Tibial nerve (tissue), 4 donors: ENCODE results near the gene GALNT18. TPM values are rescaled to one million over a fixed set of nuclear protein-coding genes. Genes with fewer than 3 reads are reported as not detected.

Experiments used
- DNase-seq, 2 donors: peaks; one replicate each; pipeline ENCODE4 v3.0.0-alpha.2; 2019; ENCODE audit warnings: low spot score in 2 of 2
- H3K27ac ChIP-seq, 4 donors: fragments of 200-600 bp; sonication (generic) in 3 of 4; one replicate each; pipeline ENCODE4 v1.5.1; 2017 to 2019; ENCODE audit warnings: mild to moderate bottlenecking in 1 of 4
- H3K27me3 ChIP-seq, 2 donors: fragments of 200-600 bp; sonication (generic) in 1 of 2; one replicate each; pipeline versions ENCODE4 v1.5.1 to v1.6.0; 2017 to 2019
- H3K36me3 ChIP-seq, 3 donors: fragments of 200-600 bp; sonication (generic); one replicate each; pipeline ENCODE4 v1.5.1; 2018 to 2019
- H3K4me1 ChIP-seq, 4 donors: fragments of 200-600 bp; sonication (generic) in 3 of 4; one replicate each; pipeline ENCODE4 v1.5.1; 2017 to 2019
- H3K4me3 ChIP-seq, 4 donors: fragments of 200-600 bp; sonication (generic) in 3 of 4; one replicate each; pipeline ENCODE4 v1.5.1; 2017 to 2019; ENCODE audit warnings: mild to moderate bottlenecking in 1 of 4, moderate library complexity in 1 of 4
- H3K9me3 ChIP-seq, 4 donors: fragments of 200-600 bp; sonication (generic) in 3 of 4; one replicate each; pipeline ENCODE4 v1.5.1; 2017 to 2019
- CTCF ChIP-seq, 5 experiments: fragments of 200-600 bp in 3 of 5; fragments of 450-650 bp in 2 of 5; sonication (generic) in 3 of 5; IDR thresholded peaks; one replicate each; pipeline ENCODE4 v1.5.1; 2016 to 2019; ENCODE audit warnings: antibody characterized with exemption in 5 of 5, mild to moderate bottlenecking in 3 of 5, moderate library complexity in 2 of 5
- EP300 ChIP-seq, 2 donors: sonication (generic); formaldehyde crosslinking; IDR thresholded peaks; one replicate each; pipeline ENCODE4 v1.6.1; 2017; ENCODE audit warnings: antibody characterized with exemption in 2 of 2, mild to moderate bottlenecking in 1 of 2
- POLR2A ChIP-seq, 2 donors: fragments of 450-650 bp; IDR thresholded peaks; one replicate each; pipeline ENCODE4 v1.6.1; 2017; ENCODE audit warnings: antibody characterized with exemption in 2 of 2, mild to moderate bottlenecking in 2 of 2, moderate library complexity in 2 of 2
- WGBS, 2 donors: methylation state at CpG; one replicate each; pipeline ENCODE4 v1.1.5; 2018; 5-methylcytosine and 5-hydroxymethylcytosine counted together
- total RNA-seq, 4 donors: library from RNA; depleted of rRNA; stranded (reverse); fragments of >200 nt; gene quantifications; one replicate each; pipeline ENCODE4 v1.1.0, GENCODE V29; 2016

Gene GALNT18
- total RNA-seq, 4 donors from 2014 or later: 11.3 to 32.4 (median 23.9) TPM

- Histone ChIP-seq H3K27ac (no peak overlapping the region), H3K27me3 (no peaks in the 10 kb centered on the region), H3K36me3 (no peaks in the 10 kb centered on the region), H3K9me3 (no peaks in the 10 kb centered on the region), H3K4me3 (no peak overlapping the region), H3K4me1 (peaks cover 0 to 16% (median 0%) of the 10 kb centered on the region in 4 donors)
- TF ChIP-seq POLR2A (IDR thresholded peaks at IDR 0.05): no peak
- TF ChIP-seq CTCF (IDR thresholded peaks at IDR 0.05): no peak
- TF ChIP-seq EP300 (IDR thresholded peaks at IDR 0.05): no peak
- no peak for DNase-seq
Measured at GRCh38 chr11:11504071-11504470, 117.7 kb downstream of the GALNT18 start.

DNA sequence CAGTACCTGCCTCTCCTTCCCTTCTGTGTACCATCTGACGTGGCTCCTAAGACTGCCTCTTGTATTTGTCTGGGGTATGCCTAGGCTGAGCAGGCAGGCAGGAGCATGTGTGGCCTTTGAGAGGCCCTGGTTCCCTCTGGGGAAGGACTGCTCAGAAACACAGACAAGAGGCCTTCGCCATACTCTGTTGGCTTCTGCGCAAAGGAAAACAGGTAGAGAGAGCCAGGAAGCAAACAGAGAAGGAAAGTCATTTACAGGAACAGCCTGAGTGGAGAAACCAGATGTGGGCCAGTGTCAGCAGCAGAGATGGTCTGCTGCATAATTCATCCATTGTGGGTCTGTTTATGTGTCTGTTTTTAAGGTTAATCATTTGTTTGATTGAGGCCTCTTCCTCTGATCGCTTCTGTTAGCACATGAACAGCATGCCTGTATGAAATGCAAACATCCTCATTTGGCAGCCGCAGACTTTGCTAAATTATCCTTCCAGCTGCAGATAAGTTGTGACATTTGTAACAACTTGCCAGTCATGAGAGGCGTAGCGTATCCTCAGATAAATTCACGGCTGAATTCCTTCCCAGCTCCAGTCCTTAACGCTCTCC lies 119.4 kb downstream of the GALNT18 start:
- no peak overlapping the region for H3K4me3 ChIP-seq
- TF ChIP-seq CTCF (IDR thresholded peaks at IDR 0.05): no peak
- TF ChIP-seq POLR2A (IDR thresholded peaks at IDR 0.05): no peak
- no peak for TF ChIP-seq EP300 (IDR thresholded peaks at IDR 0.05)
- no peak overlapping the region for H3K27ac ChIP-seq
- WGBS, 2 donors: 64 to 67% methylated on average over 9 of the region's 9 CpGs
- H3K36me3 ChIP-seq: no peaks in the 10 kb centered on the region
- H3K4me1 ChIP-seq: peaks cover 0 to 16% (median 0%) of the 10 kb centered on the region in 4 donors
- H3K9me3 ChIP-seq: no peaks in the 10 kb centered on the region
- no peaks in the 10 kb centered on the region for H3K27me3 ChIP-seq
- no peak for DNase-seq

DNA sequence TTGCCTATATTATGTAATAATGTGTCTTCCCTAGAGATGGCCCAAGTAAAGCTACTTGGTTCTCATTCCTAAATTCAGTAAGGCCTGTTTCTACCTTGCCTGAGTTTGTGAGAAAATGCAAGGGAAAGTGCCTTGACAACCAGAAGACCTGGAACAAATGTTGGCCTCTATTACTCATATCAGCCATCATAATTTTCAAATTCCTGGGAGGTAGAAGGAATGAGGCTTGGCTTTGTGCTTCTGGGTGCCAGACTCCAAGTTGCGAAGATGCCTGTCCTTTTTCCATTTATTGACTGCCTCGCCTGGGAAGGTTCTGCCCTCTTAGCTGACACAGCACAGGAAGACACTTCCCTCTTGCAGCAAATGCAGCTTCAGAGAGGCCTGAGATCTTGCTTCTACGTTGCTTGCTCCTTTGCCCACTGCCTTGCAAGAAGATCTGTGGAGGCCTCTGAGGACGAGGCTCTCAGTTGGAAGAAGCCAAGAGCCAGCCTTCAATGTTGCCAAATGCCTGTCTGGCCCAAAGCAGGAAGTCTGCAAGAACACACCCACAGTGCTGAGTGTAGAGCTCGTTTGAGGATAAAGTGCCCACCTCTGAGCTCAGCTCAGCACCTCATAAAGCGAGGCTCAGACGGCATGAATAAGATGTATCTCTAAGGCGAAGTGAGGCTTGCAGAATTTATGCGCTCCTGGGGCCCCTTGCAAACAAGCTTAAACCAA lies 120.1 kb downstream of the GALNT18 start:
- Histone ChIP-seq H3K27me3 (no peaks in the 10 kb centered on the region), H3K27ac (no peak overlapping the region), H3K36me3 (no peaks in the 10 kb centered on the region), H3K9me3 (no peaks in the 10 kb centered on the region), H3K4me1 (peaks cover 0 to 16% (median 0%) of the 10 kb centered on the region in 4 donors), H3K4me3 (no peak overlapping the region)
- WGBS, 2 donors: 79 to 82% methylated on average over 9 of the region's 9 CpGs
- TF ChIP-seq POLR2A (IDR thresholded peaks at IDR 0.05): no peak
- no peak for DNase-seq

DNA sequence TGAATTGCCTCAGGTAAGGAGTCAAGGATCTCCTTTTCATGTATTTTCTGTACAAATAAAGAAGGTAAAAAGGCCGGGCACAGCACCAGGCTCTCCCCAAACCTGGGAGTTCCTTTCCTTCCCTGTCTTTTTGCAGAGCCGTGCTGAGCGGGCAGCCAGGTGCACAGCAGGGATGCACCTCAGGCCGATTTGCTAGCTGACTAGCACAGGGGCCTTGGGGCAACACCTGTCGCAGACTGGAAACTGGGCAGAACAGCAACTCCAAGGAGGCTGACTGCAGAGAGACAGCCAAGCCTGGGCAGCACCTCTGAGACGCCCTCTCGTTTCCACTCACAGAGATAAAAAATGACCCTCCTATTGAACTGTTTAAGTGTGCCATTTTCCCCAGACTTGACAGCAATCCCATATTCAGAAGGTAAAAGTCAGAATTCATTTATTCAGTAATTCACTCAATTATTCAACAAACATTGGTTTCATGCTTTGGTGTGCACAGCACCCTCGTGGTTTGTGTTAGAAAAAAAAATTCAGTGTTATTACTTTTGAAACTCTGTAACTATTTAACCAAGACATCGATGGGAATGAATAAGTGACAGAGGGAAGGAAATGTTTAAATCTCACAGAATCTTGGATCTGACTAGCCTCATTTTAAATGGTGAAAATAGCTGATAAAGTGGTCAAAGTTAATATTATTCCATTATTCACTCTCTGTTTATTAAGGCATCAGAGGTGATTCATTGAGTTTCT lies 120.9 kb downstream of the GALNT18 start:
- no peak for TF ChIP-seq EP300 (IDR thresholded peaks at IDR 0.05)
- TF ChIP-seq CTCF (IDR thresholded peaks at IDR 0.05): no peak
- TF ChIP-seq POLR2A (IDR thresholded peaks at IDR 0.05): no peak
- Histone ChIP-seq H3K4me3 (no peak overlapping the region), H3K4me1 (peaks cover 0 to 16% (median 0%) of the 10 kb centered on the region in 4 donors), H3K27me3 (no peaks in the 10 kb centered on the region), H3K27ac (no peak overlapping the region), H3K9me3 (no peaks in the 10 kb centered on the region), H3K36me3 (no peaks in the 10 kb centered on the region)
- no peak for DNase-seq
- 84 to 85% methylated on average over 9 of the region's 9 CpGs for WGBS, 2 donors

DNA sequence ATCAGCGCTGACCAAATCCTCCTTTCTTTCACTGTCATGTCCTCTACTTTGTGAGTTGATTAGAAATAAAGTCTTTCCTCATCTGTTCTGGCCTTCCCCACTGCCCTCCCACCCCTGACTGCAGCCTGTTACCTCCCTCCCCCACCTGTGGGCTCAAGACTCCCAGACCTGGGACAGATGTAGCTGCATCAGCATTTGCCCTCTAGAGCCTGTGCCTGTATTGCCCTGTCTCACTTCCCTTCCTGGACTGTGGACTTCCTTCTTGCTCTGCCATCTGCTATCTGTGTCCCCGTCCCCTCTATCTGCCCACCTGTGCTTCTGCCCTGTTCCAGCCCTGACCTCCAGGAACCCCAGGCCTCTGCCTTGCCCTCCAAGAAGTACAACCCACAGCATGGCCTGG lies 122.5 kb downstream of the GALNT18 start:
- no peak for TF ChIP-seq POLR2A (IDR thresholded peaks at IDR 0.05)
- no peak for TF ChIP-seq EP300 (IDR thresholded peaks at IDR 0.05)
- TF ChIP-seq CTCF (IDR thresholded peaks at IDR 0.05): no peak
- no peaks in the 10 kb centered on the region for H3K27me3 ChIP-seq
- H3K4me3 ChIP-seq: no peak overlapping the region
- no peaks in the 10 kb centered on the region for H3K36me3 ChIP-seq
- no peak for DNase-seq
- no peak overlapping the region for H3K27ac ChIP-seq
- H3K4me1 ChIP-seq: peaks cover 0 to 16% (median 0%) of the 10 kb centered on the region in 4 donors
- 92 to 93% methylated on average over 2 of the region's 2 CpGs for WGBS, 2 donors
- H3K9me3 ChIP-seq: no peaks in the 10 kb centered on the region
